Muscle layer of duodenum (tissue), 2 donors: ENCODE results near the gene ZBP1.
A peak's percentile ranks its signal among the peaks of the same experiment; 100 is the strongest.

Experiments
- H3K27ac ChIP-seq: one replicate; pipeline ENCODE4 v1.7.0; 2013; ENCODE audit warnings: mild to moderate bottlenecking, low read length
- H3K27me3 ChIP-seq: one replicate; pipeline ENCODE4 v1.7.0; 2013; ENCODE audit warnings: low read depth, mild to moderate bottlenecking, control low read depth, low read length
- H3K36me3 ChIP-seq, 2 donors: one replicate each; pipeline ENCODE4 v1.7.0; 2013; ENCODE audit warnings: low read length in 2 of 2, control low read depth in 1 of 2, mild to moderate bottlenecking in 1 of 2; ENCODE audit not compliant: insufficient read depth in 2 of 2, control insufficient read depth in 1 of 2
- H3K4me1 ChIP-seq, 2 donors: one replicate each; pipeline ENCODE4 v1.7.0; 2013; ENCODE audit warnings: low read length in 2 of 2, mild to moderate bottlenecking in 2 of 2, control low read depth in 1 of 2, moderate library complexity in 1 of 2; ENCODE audit not compliant: insufficient read depth in 2 of 2, control insufficient read depth in 1 of 2
- H3K4me3 ChIP-seq, 2 donors: one replicate each; pipeline ENCODE4 v1.7.0; 2013; ENCODE audit warnings: low read length in 2 of 2, low read depth in 1 of 2, mild to moderate bottlenecking in 1 of 2
- H3K9me3 ChIP-seq, 2 donors: one replicate each; pipeline ENCODE4 v1.7.0; 2013; ENCODE audit warnings: low read length in 2 of 2, control low read depth in 1 of 2, mild to moderate bottlenecking in 1 of 2; ENCODE audit not compliant: control insufficient read depth in 1 of 2
- donor health status: healthy.

Gene ZBP1

GRCh38 chr20:57560554-57561355 lies 59.5 kb downstream of the ZBP1 start, which contains the start of gene PCK1:
PCK1 (plus strand) TSS chr20:57561110; CDS start chr20:57561412, 302 bp downstream.
- H3K9me3 ChIP-seq = no peaks in the 10 kb centered on the region
- no peaks in the 10 kb centered on the region for H3K27me3 ChIP-seq
- H3K4me1 ChIP-seq = no peaks in the 10 kb centered on the region
- peak within 1 kb of the TSS; percentile 72 for H3K27ac ChIP-seq
- H3K36me3 ChIP-seq = no peaks in the 10 kb centered on the region
- H3K4me3 ChIP-seq = peak within 1 kb of the TSS in 1 of 2 donors; percentile 49

DNA sequence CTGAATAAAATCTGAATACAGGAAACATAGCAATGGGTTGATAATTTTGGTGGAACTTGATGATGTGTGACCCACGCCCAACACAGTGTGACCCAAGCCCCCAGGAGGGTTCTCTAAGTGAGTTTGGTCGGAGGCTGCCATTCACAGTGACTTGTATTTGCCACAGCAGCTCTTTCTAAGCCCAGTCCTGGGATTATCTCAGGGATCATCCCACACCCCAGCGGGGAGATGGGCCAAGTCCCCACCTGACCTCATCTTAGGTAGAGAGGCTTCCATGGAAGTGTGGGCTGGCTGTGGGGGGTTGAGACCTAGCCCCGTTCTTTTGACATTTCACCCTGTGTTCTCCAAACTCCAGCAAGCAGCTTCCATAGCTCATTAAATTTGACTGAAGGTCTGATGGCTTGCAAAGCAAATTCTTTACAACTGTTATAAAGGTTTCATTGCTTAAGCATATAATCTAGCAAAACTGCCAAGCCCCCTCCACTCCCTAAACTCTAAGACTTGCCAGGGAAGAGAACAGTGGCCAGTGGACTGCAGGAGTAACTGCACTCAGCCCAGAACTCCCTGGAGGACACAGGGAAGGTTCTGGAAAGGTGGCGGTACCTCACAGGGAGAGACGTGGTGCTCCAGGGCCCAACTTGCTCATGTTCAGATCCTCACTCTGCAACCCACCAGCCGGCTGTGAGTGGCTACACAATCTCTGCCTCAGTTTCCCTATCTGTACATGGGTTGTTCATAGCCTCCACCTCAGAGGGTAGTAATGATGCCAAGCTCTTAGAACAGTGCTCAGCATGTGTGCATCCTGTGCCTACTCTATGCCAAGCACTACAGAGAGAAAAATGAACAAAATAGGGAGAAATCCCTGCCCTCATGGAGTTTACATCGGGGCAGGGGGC lies 60.3 kb downstream of the ZBP1 start:
- H3K27ac ChIP-seq = no peak overlapping the region
- no peaks in the 10 kb centered on the region for H3K9me3 ChIP-seq
- H3K27me3 ChIP-seq = no peaks in the 10 kb centered on the region

DNA sequence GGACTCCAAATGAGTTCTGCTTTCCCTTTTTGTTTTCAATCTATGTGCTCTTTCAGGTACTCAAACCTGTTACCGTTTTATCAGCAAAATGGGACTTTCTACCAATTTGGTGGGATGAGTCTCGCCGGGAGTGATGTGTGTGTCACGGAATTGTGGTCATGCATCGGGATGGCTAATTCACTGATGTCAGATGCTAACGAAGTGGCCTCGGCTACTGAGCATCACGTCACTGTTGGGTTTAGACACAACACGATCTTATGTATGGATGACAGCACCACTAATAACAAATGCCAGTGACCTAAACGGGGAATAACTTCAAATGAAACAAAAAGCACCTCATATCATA lies 61.0 kb downstream of the ZBP1 start:
- H3K9me3 ChIP-seq = no peaks in the 10 kb centered on the region
- H3K36me3 ChIP-seq = no peaks in the 10 kb centered on the region
- H3K4me3 ChIP-seq = no peak overlapping the region
- H3K27me3 ChIP-seq = no peaks in the 10 kb centered on the region
- H3K27ac ChIP-seq = no peak overlapping the region
- H3K4me1 ChIP-seq = no peaks in the 10 kb centered on the region

More for the DNA sequence above, 60.3 kb downstream of the ZBP1 start:
- no peaks in the 10 kb centered on the region for H3K4me1 ChIP-seq
- H3K36me3 ChIP-seq = no peaks in the 10 kb centered on the region
- no peak overlapping the region for H3K4me3 ChIP-seq

DNA sequence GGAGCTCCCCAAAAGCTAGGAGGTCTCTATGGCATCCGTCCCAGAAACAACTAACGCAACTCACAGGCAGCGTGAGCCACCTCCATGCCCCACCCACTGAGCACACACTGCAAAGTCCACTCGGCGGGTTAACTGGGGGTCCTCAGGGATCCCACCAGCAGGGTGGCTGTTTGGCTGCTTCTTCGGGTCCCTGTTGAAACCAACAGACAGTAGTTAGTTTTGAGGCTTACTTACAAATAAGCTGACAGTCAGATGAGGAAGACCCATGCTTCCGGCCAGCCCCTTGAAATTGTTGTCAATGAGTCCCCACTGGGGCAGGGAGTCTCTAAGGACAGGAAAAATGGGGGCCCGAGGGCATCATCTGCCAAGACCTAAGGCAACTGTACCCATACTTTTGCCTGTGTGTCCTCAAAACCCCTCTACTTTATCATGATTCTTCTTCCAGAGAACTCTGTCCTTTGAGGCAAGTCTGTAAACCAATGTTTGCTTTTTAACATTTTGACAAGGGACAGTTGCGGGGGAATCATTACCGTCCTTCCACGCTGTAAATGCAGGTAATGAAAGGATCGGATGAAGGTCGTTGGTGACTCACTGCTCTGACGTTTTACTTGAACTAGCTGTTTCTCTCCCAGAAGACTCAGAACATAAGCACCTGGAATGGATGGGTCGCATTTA lies 61.5 kb downstream of the ZBP1 start:
- no peaks in the 10 kb centered on the region for H3K9me3 ChIP-seq
- no peaks in the 10 kb centered on the region for H3K27me3 ChIP-seq
- no peaks in the 10 kb centered on the region for H3K4me1 ChIP-seq
- H3K27ac ChIP-seq = no peak overlapping the region
- H3K4me3 ChIP-seq = no peak overlapping the region
- H3K36me3 ChIP-seq = no peaks in the 10 kb centered on the region

DNA sequence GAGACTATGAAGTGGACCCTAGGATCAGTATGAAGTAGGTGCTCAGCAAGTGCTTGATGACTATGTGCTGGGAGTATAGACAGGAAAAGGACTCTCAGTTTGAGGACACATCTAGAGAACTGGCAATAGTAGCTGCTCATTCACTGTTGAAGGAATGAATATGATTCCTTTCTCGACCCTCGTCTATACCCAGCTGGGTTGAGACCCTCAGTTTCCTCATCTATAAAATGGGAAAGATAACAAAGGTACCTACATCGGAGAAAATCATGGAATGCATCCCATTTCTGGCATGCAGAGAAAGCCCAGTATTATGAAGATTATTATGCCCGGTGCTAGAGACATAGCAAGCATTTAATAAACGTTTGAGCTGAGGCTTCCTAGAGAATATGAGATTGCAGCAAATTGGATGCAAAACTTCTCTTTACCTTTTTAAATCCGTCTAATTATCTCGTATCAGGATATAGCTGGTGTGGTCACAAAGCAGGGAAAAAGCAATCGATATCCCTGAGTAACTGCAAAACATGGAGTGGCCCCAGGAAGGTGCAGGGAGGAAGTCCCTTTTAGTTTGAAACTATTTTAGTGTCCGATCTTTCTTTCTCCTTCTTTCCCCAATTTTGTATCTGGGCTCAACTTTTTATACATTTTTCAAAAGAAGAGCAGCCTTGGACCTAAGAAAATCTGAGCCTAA lies 62.2 kb downstream of the ZBP1 start:
- no peaks in the 10 kb centered on the region for H3K4me1 ChIP-seq
- H3K4me3 ChIP-seq = no peak overlapping the region
- no peak overlapping the region for H3K27ac ChIP-seq
- H3K36me3 ChIP-seq = no peaks in the 10 kb centered on the region
- H3K9me3 ChIP-seq = no peaks in the 10 kb centered on the region
- no peaks in the 10 kb centered on the region for H3K27me3 ChIP-seq

DNA sequence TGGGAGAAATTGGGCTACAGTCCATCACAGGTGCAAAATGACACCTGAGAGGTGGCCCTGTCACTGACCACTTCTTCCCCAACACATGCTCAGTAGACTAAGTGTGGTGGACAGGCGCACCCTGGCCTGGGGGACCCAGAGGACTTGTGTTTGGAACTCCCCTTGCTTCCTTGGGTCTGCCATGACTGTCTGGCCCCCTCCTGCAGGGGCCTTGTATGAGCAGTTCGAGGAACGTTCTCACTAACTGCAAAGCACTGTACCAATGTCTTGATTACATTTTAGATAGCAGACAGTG lies 63.3 kb downstream of the ZBP1 start:
- Histone ChIP-seq H3K36me3 (no peaks in the 10 kb centered on the region), H3K27me3 (no peaks in the 10 kb centered on the region), H3K4me3 (no peak overlapping the region), H3K9me3 (no peaks in the 10 kb centered on the region), H3K27ac (no peak overlapping the region), H3K4me1 (no peaks in the 10 kb centered on the region)

DNA sequence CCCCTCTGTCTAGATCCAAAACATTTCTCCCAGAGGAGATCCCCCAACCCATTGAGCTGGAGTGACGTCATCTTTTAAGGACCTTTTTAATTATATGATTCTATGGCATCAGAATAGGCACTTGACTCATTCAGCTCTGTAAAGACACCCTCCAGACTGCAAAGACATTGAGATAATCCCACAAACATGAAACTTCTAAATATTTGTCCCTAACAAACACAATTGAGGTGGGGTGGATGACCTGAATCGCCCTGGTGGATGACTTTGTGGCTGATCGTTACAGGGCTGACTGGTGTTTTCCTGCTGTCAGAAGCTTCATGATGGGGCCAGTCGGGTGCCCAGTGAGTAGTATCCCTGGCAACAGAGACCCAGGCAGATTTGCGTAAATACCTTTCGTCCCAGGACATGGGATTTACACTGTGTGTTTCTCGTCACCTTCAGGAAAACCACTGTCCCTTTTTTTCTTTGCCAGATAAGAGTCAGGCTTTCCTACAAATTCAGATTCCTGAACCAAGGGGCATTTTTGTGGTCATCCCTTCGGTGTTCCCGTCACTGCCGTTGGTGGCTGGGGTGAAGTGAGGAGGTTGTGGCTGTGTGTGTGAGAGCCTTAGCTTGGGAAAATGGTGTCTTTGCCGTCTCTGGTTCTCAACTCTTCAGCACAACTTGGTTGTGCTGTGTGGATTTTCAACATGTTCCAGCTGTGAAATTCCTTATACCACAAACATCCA lies 64.6 kb downstream of the ZBP1 start:
- Histone ChIP-seq H3K4me3 (no peak overlapping the region), H3K9me3 (no peaks in the 10 kb centered on the region), H3K27me3 (no peaks in the 10 kb centered on the region), H3K27ac (no peak overlapping the region), H3K4me1 (no peaks in the 10 kb centered on the region), H3K36me3 (no peaks in the 10 kb centered on the region)
